Ishikawa (cell line): ENCODE measurements around the gene QDPR.

Experiments used
- CEBPB ChIP-seq: IDR thresholded peaks from 2 replicates; pipeline ENCODE4 v1.6.1; 2012
- CREB1 ChIP-seq: IDR thresholded peaks from 2 replicates; pipeline ENCODE4 v1.6.1; 2012; ENCODE audit warnings: low read depth
- EGR1 ChIP-seq: IDR thresholded peaks from 2 replicates; pipeline ENCODE4 v1.6.1; 2012
- EP300 ChIP-seq: IDR thresholded peaks from 2 replicates; pipeline ENCODE4 v1.6.1; 2012; ENCODE audit warnings: borderline replicate concordance
- FOXM1 ChIP-seq: IDR thresholded peaks from 2 replicates; pipeline ENCODE4 v1.6.1; 2012; ENCODE audit warnings: low read depth, borderline replicate concordance
- NFIC ChIP-seq: IDR thresholded peaks from 2 replicates; pipeline ENCODE4 v1.6.1; 2012
- RAD21 ChIP-seq: IDR thresholded peaks from 2 replicates; pipeline ENCODE4 v1.6.1; 2012; ENCODE audit warnings: low read depth
- TAF1 ChIP-seq: IDR thresholded peaks from 2 replicates; pipeline ENCODE4 v1.6.1; 2012; ENCODE audit warnings: low read depth, mild to moderate bottlenecking
- TCF12 ChIP-seq: IDR thresholded peaks from 2 replicates; pipeline ENCODE4 v1.6.1; 2012; ENCODE audit warnings: low read depth
- TEAD4 ChIP-seq: IDR thresholded peaks from 2 replicates; pipeline ENCODE4 v1.6.1; 2012
- USF1 ChIP-seq: IDR thresholded peaks from 2 replicates; pipeline ENCODE4 v1.6.1; 2012
- YY1 ChIP-seq: IDR thresholded peaks from 2 replicates; pipeline ENCODE4 v1.6.1; 2012; ENCODE audit warnings: low read depth
- ZBTB7A ChIP-seq: IDR thresholded peaks from 2 replicates; pipeline ENCODE4 v1.6.1; 2012; ENCODE audit warnings: low read depth
- TF ChIP-seq, protein P1 (sequence below): IDR thresholded peaks from 2 replicates; pipeline ENCODE4 v1.6.1; 2012; ENCODE audit warnings: low read depth, mild to moderate bottlenecking
- TF ChIP-seq, protein P2 (sequence below): IDR thresholded peaks from 2 replicates; pipeline ENCODE4 v1.6.1; 2012

The QDPR gene

GRCh38 chr4:17493619-17494018 is 18.3 kb downstream of the QDPR start:
- TF ChIP-seq FOXM1 (no peak), EGR1 (no peak), TEAD4 (no peak), YY1 (no peak), TAF1 (no peak), CREB1 (no peak), ZBTB7A (no peak), EP300 (no peak), TCF12 (no peak)
- TF ChIP-seq, protein P1, sequence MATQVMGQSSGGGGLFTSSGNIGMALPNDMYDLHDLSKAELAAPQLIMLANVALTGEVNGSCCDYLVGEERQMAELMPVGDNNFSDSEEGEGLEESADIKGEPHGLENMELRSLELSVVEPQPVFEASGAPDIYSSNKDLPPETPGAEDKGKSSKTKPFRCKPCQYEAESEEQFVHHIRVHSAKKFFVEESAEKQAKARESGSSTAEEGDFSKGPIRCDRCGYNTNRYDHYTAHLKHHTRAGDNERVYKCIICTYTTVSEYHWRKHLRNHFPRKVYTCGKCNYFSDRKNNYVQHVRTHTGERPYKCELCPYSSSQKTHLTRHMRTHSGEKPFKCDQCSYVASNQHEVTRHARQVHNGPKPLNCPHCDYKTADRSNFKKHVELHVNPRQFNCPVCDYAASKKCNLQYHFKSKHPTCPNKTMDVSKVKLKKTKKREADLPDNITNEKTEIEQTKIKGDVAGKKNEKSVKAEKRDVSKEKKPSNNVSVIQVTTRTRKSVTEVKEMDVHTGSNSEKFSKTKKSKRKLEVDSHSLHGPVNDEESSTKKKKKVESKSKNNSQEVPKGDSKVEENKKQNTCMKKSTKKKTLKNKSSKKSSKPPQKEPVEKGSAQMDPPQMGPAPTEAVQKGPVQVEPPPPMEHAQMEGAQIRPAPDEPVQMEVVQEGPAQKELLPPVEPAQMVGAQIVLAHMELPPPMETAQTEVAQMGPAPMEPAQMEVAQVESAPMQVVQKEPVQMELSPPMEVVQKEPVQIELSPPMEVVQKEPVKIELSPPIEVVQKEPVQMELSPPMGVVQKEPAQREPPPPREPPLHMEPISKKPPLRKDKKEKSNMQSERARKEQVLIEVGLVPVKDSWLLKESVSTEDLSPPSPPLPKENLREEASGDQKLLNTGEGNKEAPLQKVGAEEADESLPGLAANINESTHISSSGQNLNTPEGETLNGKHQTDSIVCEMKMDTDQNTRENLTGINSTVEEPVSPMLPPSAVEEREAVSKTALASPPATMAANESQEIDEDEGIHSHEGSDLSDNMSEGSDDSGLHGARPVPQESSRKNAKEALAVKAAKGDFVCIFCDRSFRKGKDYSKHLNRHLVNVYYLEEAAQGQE: no peak

- TF ChIP-seq NFIC: no peak
- TF ChIP-seq FOXM1: no peak
- TF ChIP-seq, protein P2, sequence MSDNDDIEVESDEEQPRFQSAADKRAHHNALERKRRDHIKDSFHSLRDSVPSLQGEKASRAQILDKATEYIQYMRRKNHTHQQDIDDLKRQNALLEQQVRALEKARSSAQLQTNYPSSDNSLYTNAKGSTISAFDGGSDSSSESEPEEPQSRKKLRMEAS: no peak
- TF ChIP-seq CEBPB: no peak
- TF ChIP-seq TEAD4: no peak
- TF ChIP-seq USF1: no peak
These were observed 19.0 kb downstream of the QDPR start for GRCh38 chr4:17492876-17493275.

GRCh38 chr4:17492058-17492741 is 19.7 kb downstream of the QDPR start:
- TF ChIP-seq YY1 (no peak), EGR1 (no peak), FOXM1 (no peak), ZBTB7A (no peak), TEAD4 (no peak), TAF1 (no peak), NFIC (no peak), CEBPB (no peak), RAD21 (no peak), CREB1 (no peak), TCF12 (no peak), EP300 (no peak), USF1 (no peak)
- TF ChIP-seq, protein P1: no peak
- TF ChIP-seq, protein P2: no peak

DNA sequence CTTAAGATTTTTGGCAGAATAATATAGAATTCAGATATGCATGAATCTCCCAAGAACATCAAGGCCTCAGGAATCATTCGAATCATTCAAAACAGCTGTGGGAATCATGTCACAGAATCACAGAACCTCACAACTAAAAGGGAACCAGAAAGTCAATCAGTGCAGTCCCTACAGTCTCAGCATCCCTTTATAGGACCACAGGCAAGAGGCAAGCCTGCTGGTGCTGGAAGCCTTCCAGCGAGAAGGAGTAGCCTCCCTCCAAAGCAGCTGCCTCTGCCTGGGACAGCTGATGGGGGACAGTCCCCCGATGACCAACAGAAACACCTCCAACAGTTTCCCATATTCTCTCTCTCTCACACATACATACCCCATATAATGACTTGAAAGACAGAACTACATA is 20.7 kb downstream of the QDPR start:
- TF ChIP-seq NFIC (no peak), YY1 (no peak), CEBPB (no peak), FOXM1 (no peak), ZBTB7A (no peak), EGR1 (no peak), TAF1 (no peak), TCF12 (no peak), EP300 (no peak)
- TF ChIP-seq, protein P1: no peak
- TF ChIP-seq, protein P2: no peak
